GM21526 (cell line): ENCODE measurements around the gene MARCHF10.
A peak's percentile ranks its signal among the peaks of the same experiment; 100 is the strongest.

Experiments
- ATAC-seq: cut with Tn5 transposase; IDR thresholded peaks from one replicate; pipeline ENCODE4 v1.9.1; 2021; ENCODE audit warnings: moderate library complexity; ENCODE audit not compliant: unreplicated experiment, low FRiP score

Gene MARCHF10

GRCh38 chr17:62720126-62720850 is 87.8 kb downstream of the MARCHF10 start:
- ATAC-seq = no peak

GRCh38 chr17:62719586-62719985 is 88.5 kb downstream of the MARCHF10 start:
- no peak for ATAC-seq

GRCh38 chr17:62718429-62718828 is 89.7 kb downstream of the MARCHF10 start:
- no peak for ATAC-seq

GRCh38 chr17:62717889-62718288 is 90.2 kb downstream of the MARCHF10 start:
- ATAC-seq = no peak

GRCh38 chr17:62717589-62717855 is 90.6 kb downstream of the MARCHF10 start:
- ATAC-seq = no peak

DNA sequence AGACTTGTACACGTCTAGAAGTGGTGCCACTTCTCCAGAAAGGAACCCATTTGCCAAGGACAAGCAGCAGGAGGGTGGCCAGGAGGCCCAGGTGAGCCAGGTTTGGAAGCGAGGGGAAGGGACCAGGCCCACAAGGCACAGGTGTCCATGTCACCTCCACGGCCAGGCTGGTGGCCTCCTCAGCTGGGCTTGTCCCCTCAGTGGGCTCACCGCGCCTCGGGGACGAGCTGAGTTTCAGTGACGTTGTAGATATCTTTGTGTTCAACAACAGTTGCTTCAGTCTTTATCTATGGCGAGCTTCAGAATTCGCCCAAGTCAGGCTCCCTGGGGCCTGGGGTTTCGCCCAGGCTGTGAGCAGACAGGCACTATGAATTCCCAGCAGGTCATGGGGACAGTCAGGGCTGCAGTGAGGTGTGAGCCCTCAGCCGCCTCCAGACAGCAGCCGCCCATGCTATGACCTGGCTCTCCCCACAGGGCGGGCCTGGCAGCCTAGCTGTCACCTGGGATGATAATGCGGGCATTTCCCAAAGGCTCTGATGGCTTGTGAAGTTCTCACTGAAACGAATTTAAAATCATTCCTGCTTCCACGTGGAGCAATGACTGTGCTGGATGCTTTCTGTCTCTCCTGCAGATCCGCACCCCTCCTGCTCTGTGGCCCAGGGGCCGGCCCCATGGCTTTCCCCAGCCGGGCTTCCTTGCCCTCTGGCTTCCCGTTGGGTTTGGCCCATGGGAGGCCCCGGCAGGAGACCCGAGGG is 91.1 kb downstream of the MARCHF10 start:
- ATAC-seq = no peak

GRCh38 chr17:62715882-62716390 is 92.2 kb downstream of the MARCHF10 start:
- no peak for ATAC-seq

DNA sequence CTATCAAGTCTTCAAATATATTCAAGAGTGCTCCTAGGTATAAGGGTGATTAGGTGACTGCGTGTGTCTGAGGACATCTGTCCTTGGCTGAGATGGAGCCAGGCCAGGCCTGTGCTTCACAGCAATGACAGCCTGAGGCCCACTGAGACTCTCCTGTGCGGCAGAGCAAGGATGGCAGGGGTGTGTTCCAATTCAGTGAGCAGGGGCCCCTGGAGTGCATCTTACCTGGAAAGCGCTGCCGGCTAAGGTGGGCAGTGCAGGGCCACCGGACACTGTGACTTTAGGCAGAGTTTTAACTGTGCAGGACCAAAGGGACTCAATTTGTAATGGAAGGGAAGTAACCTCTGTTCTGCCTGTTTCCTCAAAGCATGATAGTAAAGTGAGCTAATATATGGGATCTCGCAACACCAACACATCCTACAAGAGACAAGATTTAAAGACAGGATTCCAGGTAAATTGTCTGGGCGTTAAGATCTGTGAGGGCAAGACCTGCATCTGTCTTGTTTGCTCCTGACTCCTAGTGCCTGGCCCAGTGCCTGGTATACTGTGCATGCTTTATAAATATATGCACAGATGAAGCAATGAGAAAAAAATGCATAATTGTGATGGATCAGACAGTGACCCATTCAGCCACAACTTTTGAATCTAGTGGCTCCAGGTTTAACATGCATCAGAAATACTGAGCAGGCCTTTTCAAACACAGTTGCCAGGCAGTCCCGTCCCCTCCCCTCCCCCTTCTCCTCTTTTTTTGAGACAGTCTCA is 93.9 kb downstream of the MARCHF10 start:
- no peak for ATAC-seq

DNA sequence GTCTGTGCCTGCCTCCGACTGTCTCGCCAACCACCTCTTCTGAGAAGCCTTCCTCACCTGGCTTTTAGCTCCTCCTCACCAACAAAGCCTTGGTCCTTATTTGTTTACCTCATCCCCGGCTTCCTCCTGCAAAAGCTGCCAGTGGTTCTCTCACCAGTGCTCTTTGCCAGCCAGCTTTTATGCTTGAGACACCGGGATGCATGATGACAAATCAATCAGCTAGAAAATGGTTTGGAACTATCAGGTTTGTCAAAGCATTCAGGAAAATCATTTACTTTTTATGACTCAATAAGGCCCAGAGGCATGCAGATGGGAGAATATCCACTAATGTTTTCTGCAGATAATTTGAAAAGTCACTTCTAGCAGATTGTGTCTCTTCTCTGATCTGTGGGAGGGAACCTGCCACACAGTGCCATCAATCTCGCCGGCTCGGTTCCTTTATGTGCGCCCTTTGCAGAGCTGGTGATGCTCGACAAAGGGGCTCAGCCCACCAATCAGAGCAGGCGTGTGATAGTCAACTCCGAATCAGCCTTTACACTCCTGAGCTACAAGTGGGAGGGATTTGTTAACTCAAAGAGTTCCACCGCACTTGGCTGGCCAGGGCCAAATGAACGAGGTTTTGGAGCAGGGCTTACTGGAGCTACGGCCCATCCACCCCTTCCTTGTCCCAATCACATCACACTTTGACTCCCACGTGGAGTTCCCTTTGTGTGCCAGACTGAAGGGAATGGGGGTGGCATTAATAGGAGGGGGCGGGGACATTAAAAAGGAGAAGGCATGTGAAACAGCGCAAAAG is 94.8 kb downstream of the MARCHF10 start:
- no peak for ATAC-seq

DNA sequence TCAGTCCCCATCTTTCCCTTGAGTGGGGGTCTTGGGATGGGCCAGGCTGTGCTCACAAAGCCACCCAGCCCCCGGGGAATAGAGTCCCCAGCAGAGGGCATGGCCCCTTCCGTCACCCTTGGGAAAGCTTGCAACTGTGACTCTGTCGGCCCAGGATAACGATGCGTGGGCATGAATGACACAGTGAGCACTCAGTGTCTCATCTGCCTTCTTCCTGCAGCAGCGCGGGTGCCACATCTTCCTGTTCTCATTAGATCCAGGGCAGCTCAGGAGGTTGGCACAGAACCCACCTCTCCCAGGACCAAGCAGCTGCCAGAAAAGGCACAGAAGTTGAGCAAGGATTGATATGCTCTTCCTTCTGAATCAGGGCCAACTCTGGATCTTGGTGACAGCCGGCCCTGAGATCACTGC is 95.9 kb downstream of the MARCHF10 start:
- ATAC-seq = no peak

DNA sequence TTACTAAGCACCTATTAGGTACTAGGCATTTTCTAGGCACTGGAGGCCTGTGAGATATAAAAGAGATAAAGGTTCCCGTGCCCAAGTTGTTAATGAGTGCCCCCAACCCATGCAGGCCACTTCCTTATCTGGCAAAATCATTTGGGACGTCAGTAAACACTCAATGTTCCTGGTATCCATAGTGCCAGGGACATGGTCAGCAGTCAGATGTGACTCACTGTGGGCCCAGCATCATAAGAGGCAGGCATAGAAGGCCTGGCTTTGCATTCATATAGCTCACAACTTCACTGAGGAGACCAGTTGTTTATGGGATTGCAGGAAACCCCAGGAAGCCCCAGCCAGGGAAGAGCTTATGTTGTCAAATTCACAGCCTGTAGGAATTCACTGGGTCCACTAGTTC is 99.5 kb downstream of the MARCHF10 start:
- ATAC-seq = no peak

DNA sequence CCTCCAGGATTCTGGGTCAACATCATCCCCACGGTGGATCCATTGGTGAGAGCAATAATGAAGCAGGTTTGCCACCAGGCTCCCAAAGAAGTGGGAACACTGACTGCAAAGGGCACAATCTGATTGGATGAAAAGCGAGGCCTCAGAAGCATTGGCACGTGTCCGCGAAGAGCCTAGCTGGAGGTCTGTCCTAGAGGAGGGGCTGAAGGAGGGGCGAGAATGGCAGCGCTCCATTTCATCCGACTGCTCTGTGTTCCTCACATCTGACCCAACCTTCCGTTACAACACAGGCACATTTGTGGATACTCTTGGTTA is 100.7 kb downstream of the MARCHF10 start:
- ATAC-seq = no peak

- ATAC-seq = no peak
Observed at GRCh38 chr17:62706598-62707424, 101.3 kb downstream of the MARCHF10 start.

DNA sequence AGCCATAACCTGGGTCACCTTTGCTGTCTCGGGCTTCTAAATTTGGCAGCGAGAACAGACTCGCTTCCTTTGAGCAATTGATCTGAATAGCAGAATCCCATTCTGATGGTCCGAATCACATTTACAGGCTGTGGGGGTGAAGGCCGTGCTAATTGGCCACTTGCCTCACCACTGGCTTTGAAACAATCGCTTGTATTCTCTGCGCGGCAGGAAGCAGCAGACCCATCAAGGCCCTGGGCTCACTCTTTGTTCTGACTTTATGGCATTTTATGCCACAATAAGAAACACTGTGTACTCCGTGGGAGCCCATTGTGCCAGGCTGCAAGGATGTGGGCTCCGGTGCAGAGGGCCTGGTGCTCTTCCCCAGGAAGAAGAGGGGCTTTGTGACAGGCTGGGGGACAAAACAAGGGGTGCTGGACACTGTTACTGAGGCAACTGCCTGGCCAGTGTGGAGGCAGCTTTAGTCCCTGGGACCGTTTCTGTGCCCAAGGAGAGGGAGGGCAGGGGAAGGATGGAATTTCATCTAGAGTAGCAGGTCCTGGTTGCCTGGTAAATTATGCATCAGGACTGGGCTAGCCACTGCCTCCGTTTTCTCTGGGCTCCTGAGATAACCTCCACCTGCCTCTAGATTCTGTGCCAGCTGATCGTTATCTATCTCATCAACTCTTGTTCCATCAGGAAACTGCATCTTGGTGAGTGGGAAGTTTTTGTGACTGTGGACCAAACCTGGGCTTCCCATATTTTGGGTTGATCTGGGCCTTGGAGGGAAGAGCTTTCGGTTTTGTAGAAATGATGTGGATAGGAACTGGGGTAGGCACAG is 102.1 kb downstream of the MARCHF10 start:
- ATAC-seq = no peak

GRCh38 chr17:62705156-62705777 is 102.8 kb downstream of the MARCHF10 start:
- no peak for ATAC-seq

DNA sequence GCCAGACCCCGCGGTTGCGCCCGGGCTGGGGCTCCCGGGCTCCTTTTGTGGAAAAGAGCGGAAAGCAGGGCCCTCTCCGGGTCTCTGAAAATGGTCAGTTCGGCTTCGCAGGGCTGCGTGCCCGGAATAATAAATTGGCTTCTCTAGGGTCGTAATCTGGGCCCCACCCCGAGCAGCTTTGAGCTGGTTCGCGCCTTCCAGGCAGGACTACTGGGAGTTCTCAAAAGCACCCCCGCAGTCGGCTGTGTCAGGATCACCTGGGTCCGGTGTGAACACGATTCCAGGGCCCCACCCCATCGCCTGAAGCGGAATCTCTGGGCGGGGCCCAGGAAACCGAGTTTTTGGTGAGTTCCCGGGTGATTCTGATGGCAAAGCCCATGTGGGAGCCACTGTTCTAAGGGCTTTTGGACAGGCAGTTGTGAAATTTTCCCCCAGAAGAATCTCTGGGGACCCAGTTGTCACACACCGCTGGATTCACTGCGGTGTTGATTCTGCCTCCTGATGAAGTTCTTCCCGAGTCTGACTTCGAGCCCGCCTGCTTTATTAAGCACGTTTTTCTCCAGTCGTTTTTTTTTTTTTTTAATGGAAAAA is 103.6 kb downstream of the MARCHF10 start:
- ATAC-seq = no peak

- peak; percentile 82 for ATAC-seq
Observed at GRCh38 chr17:62703776-62704380, 104.2 kb downstream of the MARCHF10 start.

DNA sequence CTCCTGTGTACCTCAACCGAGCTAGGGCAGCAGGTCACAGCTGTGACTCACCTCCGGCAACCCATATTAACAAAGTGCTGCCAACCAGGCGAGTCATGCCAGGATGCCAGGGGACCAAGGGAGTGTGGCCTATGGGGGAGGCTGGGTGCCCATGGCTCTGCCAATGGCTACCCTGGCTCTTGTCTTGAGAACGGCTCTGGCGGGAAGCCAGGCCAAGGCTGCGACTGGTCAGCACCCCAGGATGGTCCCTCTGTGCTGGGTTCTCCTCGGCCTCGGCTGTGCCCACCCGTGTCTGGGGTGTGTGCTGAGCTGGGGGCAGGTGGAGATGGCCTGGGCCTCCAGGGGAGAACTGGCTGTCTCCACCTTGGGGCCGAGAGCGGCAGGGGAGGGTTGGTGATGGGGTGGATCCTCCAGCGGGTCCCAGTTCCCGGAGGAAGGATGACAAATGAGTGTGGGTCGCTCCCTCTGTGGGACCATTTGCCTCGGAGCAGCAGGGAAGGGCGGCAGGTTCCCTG is 104.8 kb downstream of the MARCHF10 start:
- ATAC-seq = no peak
